Forelimb muscle (tissue), 1 donor: ENCODE results near the gene GLYATL2. TPM values are rescaled to one million over a fixed set of nuclear protein-coding genes. Genes with fewer than 3 reads are reported as not detected.

Source experiments
- DNase-seq: peaks from one replicate; pipeline ENCODE4 v3.0.0-alpha.2; 2013; ENCODE audit warnings: low read depth
- polyA plus RNA-seq: library from polyadenylated mRNA; unstranded; fragments of 120-200 nt; gene quantifications from one replicate; pipeline ENCODE4 v1.2.1, GENCODE V29; 2013; ENCODE audit not compliant: insufficient read length

The GLYATL2 gene
- polyA plus RNA-seq, 1 donor = 1.3 TPM

- DNase-seq = no peak
Measured at GRCh38 chr11:58801302-58801701, 43.2 kb downstream of the GLYATL2 start.

- no peak for DNase-seq
Measured at GRCh38 chr11:58796333-58796732, 48.2 kb downstream of the GLYATL2 start.

GRCh38 chr11:58788355-58789023 is 56.0 kb downstream of the GLYATL2 start:
- no peak for DNase-seq

GRCh38 chr11:58787903-58788302 is 56.6 kb downstream of the GLYATL2 start:
- DNase-seq = no peak

- no peak for DNase-seq
Measured at GRCh38 chr11:58786693-58787092, 57.8 kb downstream of the GLYATL2 start.

GRCh38 chr11:58784995-58785394 is 59.5 kb downstream of the GLYATL2 start:
- DNase-seq = no peak

Other genes with a start within 250 kb of the GLYATL2 start
- 0.71 TPM for gene CNTF, start 222.0 kb downstream of the GLYATL2 start, polyA plus RNA-seq
- not detected for gene GLYAT, start 112.8 kb downstream of the GLYATL2 start, polyA plus RNA-seq
- gene GLYATL1, start 94.8 kb upstream of the GLYATL2 start, polyA plus RNA-seq = 0.58 TPM
- not detected for gene GLYATL1B, start 241.6 kb upstream of the GLYATL2 start, polyA plus RNA-seq